PC-3 (cell line): ENCODE measurements around the gene GLI3.

Source experiments
- CTCF ChIP-seq: fragments of 300-600 bp; sonication (generic); conservative IDR thresholded peaks from 2 replicates; pipeline ENCODE4 v1.5.1; 2017; ENCODE audit warnings: antibody characterized with exemption, low read depth, mild to moderate bottlenecking, low read length
- EZH2 ChIP-seq: fragments of 300-600 bp; sonication (generic); IDR thresholded peaks from one replicate; pipeline ENCODE4 v1.6.1; 2017; ENCODE audit warnings: antibody characterized with exemption, mild to moderate bottlenecking, low read length; ENCODE audit not compliant: unreplicated experiment

- no peak for TF ChIP-seq EZH2
- TF ChIP-seq CTCF, result no peak
Measured at GRCh38 chr7:41928166-41928565, 308.8 kb downstream of the GLI3 start.
